ENCODE results near the gene COL17A1. TPM values are rescaled to one million over a fixed set of nuclear protein-coding genes. Genes with fewer than 3 reads are reported as not detected.

Gene COL17A1
- total RNA-seq, 4 donors from 2014 or later = 0.17 to 0.29 (median 0.26) TPM; not detected in 1

GRCh38 chr10:104013489-104013888, 72.2 kb downstream of the COL17A1 start:
- H3K4me1 ChIP-seq = no peaks in the 10 kb centered on the region
- peaks cover 0 to 44% (median 22%) of the 10 kb centered on the region in 4 donors for H3K36me3 ChIP-seq
- no peaks in the 10 kb centered on the region for H3K27me3 ChIP-seq
- no peak overlapping the region for H3K4me3 ChIP-seq
- H3K9me3 ChIP-seq = no peaks in the 10 kb centered on the region
- TF ChIP-seq CTCF (IDR thresholded peaks at IDR 0.05) = no peak
- intact Hi-C loops (cut with DNase I) = no loop called here
- no peak for DNase-seq (ENCODE audit: extremely low spot score)
- 89% methylated on average over 4 of the region's 4 CpGs for WGBS
- H3K27ac ChIP-seq (replicated peaks in 1 of 4) = no peak overlapping the region

- no peak overlapping the region for H3K27ac ChIP-seq (replicated peaks in 1 of 4)
- no peak for DNase-seq (ENCODE audit: extremely low spot score)
- intact Hi-C loops (cut with DNase I) = no loop called here
- H3K27me3 ChIP-seq = no peaks in the 10 kb centered on the region
- no peak for TF ChIP-seq POLR2A (IDR thresholded peaks at IDR 0.05; ENCODE audit: low read depth)
- no peak for TF ChIP-seq CTCF (IDR thresholded peaks at IDR 0.05)
- H3K4me1 ChIP-seq = no peaks in the 10 kb centered on the region
- 87% methylated on average over 2 of the region's 2 CpGs for WGBS
- no peak overlapping the region for H3K4me3 ChIP-seq
- H3K36me3 ChIP-seq = peaks cover 0 to 43% (median 24%) of the 10 kb centered on the region in 4 donors
- H3K9me3 ChIP-seq = no peaks in the 10 kb centered on the region
Observed at GRCh38 chr10:104011904-104012303, 73.8 kb downstream of the COL17A1 start.

GRCh38 chr10:104005172-104005863, 80.4 kb downstream of the COL17A1 start:
- H3K27ac ChIP-seq (replicated peaks in 1 of 4) = no peak overlapping the region
- DNase-seq (ENCODE audit: extremely low spot score) = no peak
- H3K4me3 ChIP-seq = no peak overlapping the region
- H3K27me3 ChIP-seq = no peaks in the 10 kb centered on the region
- 91% methylated on average over 8 of the region's 8 CpGs for WGBS
- peaks cover 12 to 80% (median 58%) of the 10 kb centered on the region in 4 donors for H3K36me3 ChIP-seq
- H3K9me3 ChIP-seq = no peaks in the 10 kb centered on the region
- TF ChIP-seq POLR2A (IDR thresholded peaks at IDR 0.05; ENCODE audit: low read depth) = no peak
- no peak for TF ChIP-seq POLR2AphosphoS5 (IDR thresholded peaks at IDR 0.05)
- no peak for TF ChIP-seq CTCF (IDR thresholded peaks at IDR 0.05)
- no peak for TF ChIP-seq EP300 (IDR thresholded peaks at IDR 0.05)
- no peaks in the 10 kb centered on the region for H3K4me1 ChIP-seq
- intact Hi-C loops (cut with DNase I) = no loop called here

- no peaks in the 10 kb centered on the region for H3K9me3 ChIP-seq
- H3K36me3 ChIP-seq = peaks cover 24 to 77% (median 55%) of the 10 kb centered on the region in 4 donors
- 97% methylated on average over 1 of the region's 1 CpG for WGBS
- DNase-seq (ENCODE audit: extremely low spot score) = no peak
- H3K27me3 ChIP-seq = no peaks in the 10 kb centered on the region
- H3K4me1 ChIP-seq = no peaks in the 10 kb centered on the region
- TF ChIP-seq CTCF (IDR thresholded peaks at IDR 0.05) (no peak), POLR2A (IDR thresholded peaks at IDR 0.05; ENCODE audit: low read depth) (no peak), EP300 (IDR thresholded peaks at IDR 0.05) (no peak), POLR2AphosphoS5 (IDR thresholded peaks at IDR 0.05) (no peak)
- no peak overlapping the region for H3K4me3 ChIP-seq
- intact Hi-C loops (cut with DNase I) = no loop called here
- no peak overlapping the region for H3K27ac ChIP-seq (replicated peaks in 1 of 4)
Observed at GRCh38 chr10:104002911-104003310, 82.8 kb downstream of the COL17A1 start.

- DNase-seq (ENCODE audit: extremely low spot score) = no peak
- Histone ChIP-seq H3K4me1 (no peaks in the 10 kb centered on the region), H3K27me3 (no peaks in the 10 kb centered on the region), H3K9me3 (no peaks in the 10 kb centered on the region), H3K4me3 (no peak overlapping the region), H3K36me3 (peaks cover 24 to 83% (median 42%) of the 10 kb centered on the region in 4 donors), H3K27ac (replicated peaks in 1 of 4) (no peak overlapping the region)
- TF ChIP-seq POLR2AphosphoS5 (IDR thresholded peaks at IDR 0.05) (no peak), EP300 (IDR thresholded peaks at IDR 0.05) (no peak), POLR2A (IDR thresholded peaks at IDR 0.05; ENCODE audit: low read depth) (no peak), CTCF (IDR thresholded peaks at IDR 0.05) (no peak)
- WGBS = 99% methylated on average over 2 of the region's 2 CpGs
- intact Hi-C loops (cut with DNase I) = no loop called here
Observed at GRCh38 chr10:103998805-103999204, 86.9 kb downstream of the COL17A1 start.

Measured in esophagus muscularis mucosa (tissue), 4 donors.